Glomerular endothelial cell (primary cell): ENCODE measurements around the gene NCBP2. TPM values are rescaled to one million over a fixed set of nuclear protein-coding genes. Genes with fewer than 3 reads are reported as not detected.

Experiments
- DNase-seq: peaks from one replicate; pipeline ENCODE4 v3.0.0-alpha.2; 2011; ENCODE audit warnings: low read depth, low spot score; ENCODE audit errors: extremely low read depth
- total RNA-seq: library from RNA; depleted of rRNA; stranded (reverse); fragments of >200 nt; gene quantifications from 2 replicates; pipeline ENCODE4 v1.2.3, GENCODE V29; 2015

Gene NCBP2
- total RNA-seq, 1 donor from 2014 or later: 48.5 TPM

DNA sequence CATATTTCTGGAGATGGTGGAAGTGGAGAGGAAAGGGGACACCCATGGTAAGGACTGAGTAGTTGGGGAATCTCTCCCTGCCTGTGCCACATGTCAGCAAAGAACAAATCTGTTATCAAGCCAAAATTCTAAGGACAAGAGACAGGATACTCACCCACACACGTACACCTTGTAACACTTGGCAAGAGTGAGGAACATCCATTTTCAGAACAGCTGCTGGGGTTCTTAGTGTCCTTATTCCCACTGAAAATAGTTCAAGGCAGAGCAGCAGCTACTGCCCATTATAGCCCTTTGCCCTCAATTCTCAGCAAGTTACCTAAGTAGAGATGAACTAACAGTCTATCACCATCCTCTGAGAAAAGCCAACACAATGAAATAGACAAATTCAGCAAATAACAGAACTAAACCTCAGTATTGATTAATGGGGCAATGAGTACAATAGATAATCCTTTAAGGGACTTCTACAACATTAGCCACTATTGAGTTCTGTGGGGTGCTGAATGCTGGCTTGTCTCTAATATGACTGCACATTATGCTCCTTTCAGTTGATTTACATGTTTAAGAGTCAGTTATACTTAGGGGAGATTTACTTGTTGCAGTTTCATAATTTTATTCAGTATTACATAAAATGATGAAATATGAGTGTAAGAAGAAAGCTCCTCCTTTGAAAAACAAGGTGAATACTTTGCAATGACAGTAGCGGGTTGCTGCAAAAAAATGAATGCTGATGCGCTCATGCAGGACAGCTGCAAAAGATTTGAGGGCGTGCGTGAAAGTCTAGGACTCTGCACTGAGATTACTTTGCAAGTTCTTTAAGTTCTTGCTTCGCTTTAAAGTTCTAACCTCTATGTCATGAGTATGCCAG is 52.3 kb downstream of the NCBP2 start:
- no peak for DNase-seq

DNA sequence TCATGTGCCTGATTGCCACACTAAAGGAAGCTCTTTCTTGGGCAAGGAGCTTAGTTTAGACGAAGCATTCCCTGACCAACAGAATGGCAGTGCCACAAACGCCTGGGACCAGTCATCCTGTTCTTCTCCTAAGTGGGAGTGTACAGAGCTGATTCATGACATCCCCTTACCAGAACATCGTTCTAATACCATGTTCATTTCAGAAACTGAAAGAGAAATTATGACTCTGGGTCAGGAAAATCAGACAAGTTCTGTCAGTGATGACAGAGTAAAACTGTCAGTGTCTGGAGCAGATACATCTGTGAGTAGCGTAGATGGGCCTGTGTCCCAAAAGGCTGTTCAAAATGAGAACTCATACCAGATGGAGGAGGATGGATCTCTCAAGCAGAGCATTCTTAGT is 56.2 kb downstream of the NCBP2 start:
- DNase-seq: no peak

Other genes starting within 250 kb of the NCBP2 start
- gene CEP19, start 230.3 kb downstream of the NCBP2 start, total RNA-seq: 2.3 and 3.1 TPM in 2 replicates
- gene PIGX, start 230.2 kb downstream of the NCBP2 start, total RNA-seq: 19.7 and 23.9 TPM in 2 replicates
- 62.6 and 87.1 TPM in 2 replicates for gene PAK2, start 202.7 kb downstream of the NCBP2 start, total RNA-seq
- 30.8 and 31.1 TPM in 2 replicates for gene SENP5, start 74.6 kb downstream of the NCBP2 start, total RNA-seq
- 10.6 and 10.9 TPM in 2 replicates for gene PIGZ, start 26.3 kb upstream of the NCBP2 start, total RNA-seq
- gene MELTF, start 87.3 kb upstream of the NCBP2 start, total RNA-seq: 5.7 and 6.2 TPM in 2 replicates